HepG2 (cell line): ENCODE measurements around the gene GNG7. TPM values are rescaled to one million over a fixed set of nuclear protein-coding genes. Genes with fewer than 3 reads are reported as not detected.

ENCODE experiments used
- ARID3A ChIP-seq: IDR thresholded peaks from 2 replicates; pipeline ENCODE4 v1.6.1; 2012; ENCODE audit warnings: low read depth, low read length, improper control_type of control experiment
- ATF2 ChIP-seq: sonication (generic); formaldehyde crosslinking; IDR thresholded peaks from 2 replicates; pipeline ENCODE4 v1.4.0; 2020; ENCODE audit warnings: missing genetic modification reagents
- CCAR2 ChIP-seq: fragments of 200-400 bp; formaldehyde crosslinking; optimal IDR thresholded peaks from 2 replicates; pipeline ENCODE3; 2018; ENCODE audit warnings: low read depth, mild to moderate bottlenecking, low read length, moderate library complexity
- DDIT3 ChIP-seq: sonication (generic); formaldehyde crosslinking; IDR thresholded peaks from 2 replicates; pipeline ENCODE4 v1.4.0; 2020; ENCODE audit warnings: mild to moderate bottlenecking, missing genetic modification reagents
- IKZF4 ChIP-seq: sonication (generic); formaldehyde crosslinking; IDR thresholded peaks from 2 replicates; pipeline ENCODE4 v1.5.1; 2020; ENCODE audit warnings: borderline replicate concordance, mild to moderate bottlenecking, low read depth, missing genetic modification reagents; ENCODE audit errors: not compliant biosample characterization
- ISX ChIP-seq: sonication (generic); formaldehyde crosslinking; conservative IDR thresholded peaks from 2 replicates; pipeline ENCODE4 v1.5.0; 2020; ENCODE audit warnings: missing genetic modification reagents
- KMT2B ChIP-seq: IDR thresholded peaks from 2 replicates; pipeline ENCODE4 v1.6.1; 2016; ENCODE audit warnings: missing genetic modification reagents, missing compliant biosample characterization
- MED13 ChIP-seq: sonication (generic); formaldehyde crosslinking; IDR thresholded peaks from 2 replicates; pipeline ENCODE4 v1.5.0; 2020; ENCODE audit warnings: missing genetic modification reagents
- RFXANK ChIP-seq: IDR thresholded peaks from 2 replicates; pipeline ENCODE4 v1.6.1; 2016
- STAT5B ChIP-seq: sonication (generic); formaldehyde crosslinking; IDR thresholded peaks from 2 replicates; pipeline ENCODE4 v1.4.0; 2020; ENCODE audit warnings: missing genetic modification reagents
- WIZ ChIP-seq: sonication (generic); formaldehyde crosslinking; IDR thresholded peaks from 2 replicates; pipeline ENCODE4 v1.5.1; 2020; ENCODE audit warnings: mild to moderate bottlenecking, missing genetic modification reagents
- ZC3H4 ChIP-seq: sonication (generic); formaldehyde crosslinking; IDR thresholded peaks from 2 replicates; pipeline ENCODE4 v1.4.0; 2020; ENCODE audit warnings: missing genetic modification reagents, borderline replicate concordance
- ZMAT5 ChIP-seq: sonication (generic); formaldehyde crosslinking; IDR thresholded peaks from 2 replicates; pipeline ENCODE4 v1.5.0; 2020; ENCODE audit warnings: mild to moderate bottlenecking, low read depth, missing genetic modification reagents, borderline replicate concordance
- ZNF362 ChIP-seq: sonication (generic); formaldehyde crosslinking; IDR thresholded peaks from 2 replicates; pipeline ENCODE4 v1.4.0; 2020; ENCODE audit warnings: missing genetic modification reagents, mild to moderate bottlenecking, borderline replicate concordance
- ZNF550 ChIP-seq: sonication (generic); formaldehyde crosslinking; IDR thresholded peaks from 2 replicates; pipeline ENCODE4 v1.4.0; 2020; ENCODE audit warnings: mild to moderate bottlenecking, missing genetic modification reagents, borderline replicate concordance
- ZNF646 ChIP-seq: sonication (generic); formaldehyde crosslinking; IDR thresholded peaks from 2 replicates; pipeline ENCODE4 v1.9.0; 2021; ENCODE audit warnings: mild to moderate bottlenecking, missing genetic modification reagents
- ZSCAN30 ChIP-seq: sonication (generic); formaldehyde crosslinking; IDR thresholded peaks from 2 replicates; pipeline ENCODE4 v1.5.0; 2020; ENCODE audit warnings: mild to moderate bottlenecking, missing genetic modification reagents
- polyA plus RNA-seq, 8 experiments: library from polyadenylated mRNA; depleted of rRNA in 3 of 8; stranded (reverse) in 7 of 8; unstranded in 1 of 8; fragments of >200 nt; fragmentation: Illumina TruSeq in 4 of 8; extraction: Trizol in 4 of 8; gene quantifications; 2 replicates each; pipeline versions ENCODE4 v1.2.1 to v1.2.3, GENCODE V29; 2011 to 2016; ENCODE audit warnings: low read depth in 4 of 8, missing spikeins in 1 of 8, mixed read lengths in 1 of 8; ENCODE audit not compliant: insufficient read depth in 1 of 8
- total RNA-seq, 5 experiments: library from RNA; depleted of rRNA; stranded (reverse); fragments of >200 nt; fragmentation: Illumina TruSeq; extraction: Trizol; gene quantifications; 2 replicates each; pipeline ENCODE4 v1.2.3, GENCODE V29; 2016; ENCODE audit warnings: low read depth in 1 of 5

GNG7 gene
- total and polyA plus RNA-seq, 2 of the 13 experiments (the other 11 are each of a cell fraction or from before 2014, with no cell fraction given), result 1.4 to 3.3 TPM

- TF ChIP-seq ZNF362, result 0 out of 2 replicates have a peak, but pooled peaks have one; percentile 27
- TF ChIP-seq MED13 (CRISPR knock-in tag), result peak; percentile 78; the same call in 1 of the 2 replicates
- TF ChIP-seq DDIT3 (CRISPR knock-in tag), result peak; percentile 56; the same call in 1 of the 2 replicates
- peak; percentile 99 for TF ChIP-seq WIZ (CRISPR knock-in tag)
- no peak for TF ChIP-seq ZMAT5 (CRISPR knock-in tag)
- peak; percentile 99 for TF ChIP-seq STAT5B (CRISPR knock-in tag)
- peak; percentile 94 for TF ChIP-seq KMT2B
- peak; percentile 22; the same call in 1 of the 2 replicates for TF ChIP-seq ARID3A
- TF ChIP-seq ZC3H4 (CRISPR knock-in tag), result no peak
- peak; percentile 77 for TF ChIP-seq CCAR2
- peak; percentile 96 for TF ChIP-seq RFXANK (CRISPR knock-in tag)
- peak; percentile 64; the same call in 1 of the 2 replicates for TF ChIP-seq ISX (CRISPR knock-in tag)
- no peak for TF ChIP-seq ZNF646 (CRISPR knock-in tag)
- peak; percentile 94 for TF ChIP-seq ATF2 (CRISPR knock-in tag)
- peak; percentile 89 for TF ChIP-seq ZSCAN30
- peak; percentile 64 for TF ChIP-seq IKZF4 (CRISPR knock-in tag)
- no peak for TF ChIP-seq ZNF550
These were observed 37.3 kb upstream of the GNG7 start, which contains the start of gene SLC39A3 (continued) for GRCh38 chr19:2739602-2740313.
